ENCODE results near the gene PHLDA2.

DNA sequence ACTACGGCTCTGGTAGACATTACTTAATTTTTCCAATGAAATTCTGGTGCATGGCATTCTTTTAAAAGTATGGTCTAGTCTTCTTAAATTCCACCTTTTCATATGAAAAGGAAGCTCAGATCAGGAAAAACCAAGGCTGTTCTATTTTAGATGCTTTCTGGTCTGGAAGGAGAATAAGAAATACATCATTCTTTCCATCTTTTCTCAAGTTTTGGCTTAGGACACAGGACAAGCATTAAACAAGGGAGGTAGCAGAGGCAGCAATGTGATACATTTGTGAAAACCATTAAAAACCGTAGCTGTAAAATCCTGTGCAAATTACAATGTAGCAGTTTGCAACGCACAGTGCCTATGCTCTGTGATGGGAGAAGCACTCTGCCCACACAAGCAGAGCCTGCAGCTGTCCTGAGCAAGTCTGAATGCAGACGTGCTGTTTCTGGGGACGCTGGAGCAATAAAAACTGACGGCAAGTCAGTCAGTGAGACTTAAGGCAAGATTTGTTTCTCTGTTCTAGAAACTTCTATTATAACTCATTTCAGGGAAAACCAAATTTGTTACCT is 39.2 kb upstream of the PHLDA2 start:
- TF ChIP-seq, protein P1, sequence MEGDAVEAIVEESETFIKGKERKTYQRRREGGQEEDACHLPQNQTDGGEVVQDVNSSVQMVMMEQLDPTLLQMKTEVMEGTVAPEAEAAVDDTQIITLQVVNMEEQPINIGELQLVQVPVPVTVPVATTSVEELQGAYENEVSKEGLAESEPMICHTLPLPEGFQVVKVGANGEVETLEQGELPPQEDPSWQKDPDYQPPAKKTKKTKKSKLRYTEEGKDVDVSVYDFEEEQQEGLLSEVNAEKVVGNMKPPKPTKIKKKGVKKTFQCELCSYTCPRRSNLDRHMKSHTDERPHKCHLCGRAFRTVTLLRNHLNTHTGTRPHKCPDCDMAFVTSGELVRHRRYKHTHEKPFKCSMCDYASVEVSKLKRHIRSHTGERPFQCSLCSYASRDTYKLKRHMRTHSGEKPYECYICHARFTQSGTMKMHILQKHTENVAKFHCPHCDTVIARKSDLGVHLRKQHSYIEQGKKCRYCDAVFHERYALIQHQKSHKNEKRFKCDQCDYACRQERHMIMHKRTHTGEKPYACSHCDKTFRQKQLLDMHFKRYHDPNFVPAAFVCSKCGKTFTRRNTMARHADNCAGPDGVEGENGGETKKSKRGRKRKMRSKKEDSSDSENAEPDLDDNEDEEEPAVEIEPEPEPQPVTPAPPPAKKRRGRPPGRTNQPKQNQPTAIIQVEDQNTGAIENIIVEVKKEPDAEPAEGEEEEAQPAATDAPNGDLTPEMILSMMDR (conservative IDR thresholded peaks at IDR 0.05; ENCODE audit: low read length) = no peak
- TF ChIP-seq EZH2phosphoT487 (IDR thresholded peaks at IDR 0.05; ENCODE audit: borderline replicate concordance) = no peak

Data from Loucy (cell line).